ENCODE measurements around the gene PHACTR3. TPM values are rescaled to one million over a fixed set of nuclear protein-coding genes. Genes with fewer than 3 reads are reported as not detected.

Gene PHACTR3
- total RNA-seq, 6 experiments from 2014 or later: 0.12 to 0.35 (median 0.23) TPM; not detected in 2

DNA sequence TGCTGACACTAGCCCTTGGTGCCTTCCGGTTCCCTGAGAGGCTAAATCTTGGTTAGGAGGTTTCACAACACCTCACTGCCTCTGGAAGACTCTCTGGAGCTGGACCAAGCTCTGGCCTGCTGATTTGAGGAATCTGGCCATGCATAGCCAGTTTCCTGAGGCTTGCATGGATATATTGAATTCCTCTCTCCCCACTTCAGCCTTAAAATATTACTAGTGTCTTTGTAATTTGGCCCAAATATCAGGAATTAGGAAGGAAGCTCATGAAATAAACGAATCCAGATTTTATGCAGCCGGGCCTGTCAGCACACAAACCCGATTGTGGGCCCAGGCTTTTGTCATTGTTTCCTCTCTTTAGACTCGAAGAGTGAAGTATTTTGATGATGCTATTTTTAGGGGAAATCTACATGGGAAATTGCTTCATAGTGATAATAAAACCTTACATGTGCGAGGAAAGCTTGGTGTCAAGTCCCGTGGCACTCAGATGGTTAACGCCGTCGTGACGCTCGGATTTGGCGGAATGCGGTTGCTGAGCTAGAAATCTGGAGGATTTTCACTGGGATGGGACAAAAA, 144.4 kb downstream of the PHACTR3 start:
- WGBS (ENCODE audit: insufficient coverage, low coverage, low lambda C conversion rate, missing lambda C conversion rate): 51% methylated on average over 14 of the region's 14 CpGs
- Histone ChIP-seq H3K27ac (no peak overlapping the region), H3K4me1 (no peaks in the 10 kb centered on the region), H3K27me3 (no peaks in the 10 kb centered on the region), H3K36me3 (no peaks in the 10 kb centered on the region), H3K4me3 (no peak overlapping the region), H3K9me3 (no peaks in the 10 kb centered on the region)
- DNase-seq: no peak
- TF ChIP-seq POLR2A (IDR thresholded peaks at IDR 0.05): no peak
- TF ChIP-seq, protein P1, sequence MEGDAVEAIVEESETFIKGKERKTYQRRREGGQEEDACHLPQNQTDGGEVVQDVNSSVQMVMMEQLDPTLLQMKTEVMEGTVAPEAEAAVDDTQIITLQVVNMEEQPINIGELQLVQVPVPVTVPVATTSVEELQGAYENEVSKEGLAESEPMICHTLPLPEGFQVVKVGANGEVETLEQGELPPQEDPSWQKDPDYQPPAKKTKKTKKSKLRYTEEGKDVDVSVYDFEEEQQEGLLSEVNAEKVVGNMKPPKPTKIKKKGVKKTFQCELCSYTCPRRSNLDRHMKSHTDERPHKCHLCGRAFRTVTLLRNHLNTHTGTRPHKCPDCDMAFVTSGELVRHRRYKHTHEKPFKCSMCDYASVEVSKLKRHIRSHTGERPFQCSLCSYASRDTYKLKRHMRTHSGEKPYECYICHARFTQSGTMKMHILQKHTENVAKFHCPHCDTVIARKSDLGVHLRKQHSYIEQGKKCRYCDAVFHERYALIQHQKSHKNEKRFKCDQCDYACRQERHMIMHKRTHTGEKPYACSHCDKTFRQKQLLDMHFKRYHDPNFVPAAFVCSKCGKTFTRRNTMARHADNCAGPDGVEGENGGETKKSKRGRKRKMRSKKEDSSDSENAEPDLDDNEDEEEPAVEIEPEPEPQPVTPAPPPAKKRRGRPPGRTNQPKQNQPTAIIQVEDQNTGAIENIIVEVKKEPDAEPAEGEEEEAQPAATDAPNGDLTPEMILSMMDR (IDR thresholded peaks at IDR 0.05): no peak
- intact Hi-C loops (cut with DNase I): no loop called here
- ATAC-seq: no peak

DNA sequence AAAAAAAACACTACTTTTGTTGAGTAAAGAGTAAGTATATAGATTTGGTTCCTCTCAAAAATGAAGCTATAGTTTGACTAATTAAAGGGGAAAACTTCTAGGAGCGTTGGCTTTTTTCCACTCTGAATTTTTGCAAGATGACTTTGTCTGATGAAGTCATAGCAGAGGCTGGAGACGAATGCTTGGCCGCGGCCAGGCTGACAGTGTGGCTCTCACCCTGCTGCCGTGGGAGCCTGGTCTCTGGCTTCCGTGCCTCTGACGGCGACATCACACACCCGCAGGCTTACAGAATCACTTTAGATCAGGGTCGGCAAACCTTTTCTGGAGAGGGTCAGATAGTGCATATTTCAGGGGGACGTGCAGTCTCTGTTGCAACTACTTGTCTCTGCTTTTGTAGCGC, 145.0 kb downstream of the PHACTR3 start:
- intact Hi-C loops (cut with DNase I): no loop called here
- DNase-seq (no peak), ATAC-seq (peak in 1 of 4 donors; percentile 25)
- H3K9me3 ChIP-seq: no peaks in the 10 kb centered on the region
- no peaks in the 10 kb centered on the region for H3K36me3 ChIP-seq
- no peaks in the 10 kb centered on the region for H3K4me1 ChIP-seq
- H3K4me3 ChIP-seq: no peak overlapping the region
- H3K27me3 ChIP-seq: no peaks in the 10 kb centered on the region
- 27% methylated on average over 2 of the region's 12 CpGs for WGBS (ENCODE audit: insufficient coverage, low coverage, low lambda C conversion rate, missing lambda C conversion rate)
- no peak for TF ChIP-seq POLR2A (IDR thresholded peaks at IDR 0.05)
- TF ChIP-seq, protein P1 (IDR thresholded peaks at IDR 0.05): no peak
- H3K27ac ChIP-seq: no peak overlapping the region

DNA sequence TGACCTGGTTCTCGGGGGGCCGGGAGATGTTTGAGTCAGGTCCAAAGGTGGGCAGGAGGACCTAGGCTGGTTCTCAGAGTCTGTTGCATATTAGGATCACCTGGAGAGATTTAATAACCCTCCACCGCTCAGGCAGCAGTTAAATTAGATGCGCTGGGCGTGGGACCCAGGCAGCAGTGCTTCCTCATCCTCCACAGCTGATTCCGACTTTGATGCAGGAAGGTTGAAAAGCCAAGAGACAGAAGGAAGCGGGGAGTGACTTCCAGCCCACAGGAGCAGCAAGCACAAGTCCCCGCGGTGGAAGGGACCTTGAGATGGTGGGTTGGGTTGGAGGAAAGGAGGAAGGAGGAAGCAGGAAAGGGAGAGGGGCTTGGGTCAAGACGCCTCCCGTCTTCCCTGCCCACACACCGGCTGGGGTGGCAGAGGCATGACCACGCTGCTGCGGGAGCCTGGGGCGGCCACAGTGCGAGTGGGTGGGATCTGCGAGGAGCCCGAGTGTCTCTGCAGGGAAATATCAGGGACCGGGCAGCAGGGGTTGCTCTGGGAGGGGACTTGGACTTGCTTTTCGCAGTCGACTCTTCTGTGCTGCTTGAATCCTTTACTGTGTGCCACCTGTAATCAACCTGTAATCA, 146.0 kb downstream of the PHACTR3 start:
- Histone ChIP-seq H3K27me3 (no peaks in the 10 kb centered on the region), H3K9me3 (no peaks in the 10 kb centered on the region), H3K4me1 (no peaks in the 10 kb centered on the region), H3K27ac (no peak overlapping the region), H3K36me3 (no peaks in the 10 kb centered on the region), H3K4me3 (no peak overlapping the region)
- ATAC-seq (no peak), DNase-seq (no peak)
- intact Hi-C loops (cut with DNase I): no loop called here
- WGBS (ENCODE audit: insufficient coverage, low coverage, low lambda C conversion rate, missing lambda C conversion rate): 41% methylated on average over 9 of the region's 21 CpGs
- TF ChIP-seq, protein P1 (IDR thresholded peaks at IDR 0.05): no peak
- TF ChIP-seq POLR2A (IDR thresholded peaks at IDR 0.05): no peak

DNA sequence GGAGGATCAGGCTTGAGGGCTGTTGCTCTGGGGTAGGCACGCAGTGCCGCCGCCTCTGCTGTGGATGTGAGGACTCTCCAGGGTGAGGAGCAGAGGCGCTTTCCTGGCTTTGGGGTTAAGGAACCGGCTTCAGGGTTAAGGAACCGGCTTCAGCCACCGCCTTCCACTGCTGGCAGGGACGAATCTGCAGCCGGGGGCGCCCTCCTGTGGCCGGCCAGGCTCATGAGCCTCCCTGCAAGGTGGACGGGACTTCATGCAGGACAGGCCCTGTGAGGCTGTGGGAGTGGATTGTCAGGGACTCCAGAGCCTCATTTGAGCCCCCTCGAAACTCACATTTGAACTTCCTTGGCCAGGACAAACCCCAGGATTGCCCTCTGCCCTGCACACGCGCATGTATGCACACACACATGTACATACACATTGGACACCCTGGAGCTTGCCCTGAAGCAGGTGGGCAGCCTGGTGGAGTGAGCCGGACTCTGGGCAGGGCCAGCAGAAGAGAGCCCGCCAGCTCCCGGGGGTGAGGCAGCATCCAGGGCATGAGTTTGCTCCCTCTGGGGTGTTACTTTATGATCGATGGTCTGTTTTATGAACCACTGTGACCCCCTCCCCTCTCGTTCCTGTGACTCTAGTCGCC, 146.9 kb downstream of the PHACTR3 start:
- no peaks in the 10 kb centered on the region for H3K27me3 ChIP-seq
- DNase-seq (peak in 2 of 3 donors; percentile 58 to 69), ATAC-seq (peak; percentile 58 to 85 (median 68))
- H3K9me3 ChIP-seq: no peaks in the 10 kb centered on the region
- intact Hi-C loops (cut with DNase I): no loop called here
- 60% methylated on average over 1 of the region's 21 CpGs for WGBS (ENCODE audit: insufficient coverage, low coverage, low lambda C conversion rate, missing lambda C conversion rate)
- no peaks in the 10 kb centered on the region for H3K4me1 ChIP-seq
- no peak overlapping the region for H3K27ac ChIP-seq
- H3K36me3 ChIP-seq: no peaks in the 10 kb centered on the region
- TF ChIP-seq, protein P1 (IDR thresholded peaks at IDR 0.05): peak; percentile 39 to 76 (median 50)
- TF ChIP-seq POLR2A (IDR thresholded peaks at IDR 0.05): no peak
- H3K4me3 ChIP-seq: no peak overlapping the region

Measured in right lobe of liver (tissue), 6 donors.